Fibroblast of skin of scalp (primary cell): ENCODE measurements around the gene COL23A1.
A peak's percentile ranks its signal among the peaks of the same experiment; 100 is the strongest.

Experiments
- DNase-seq: peaks from one replicate; pipeline ENCODE4 v3.0.0-alpha.2; 2013

COL23A1 gene

DNA sequence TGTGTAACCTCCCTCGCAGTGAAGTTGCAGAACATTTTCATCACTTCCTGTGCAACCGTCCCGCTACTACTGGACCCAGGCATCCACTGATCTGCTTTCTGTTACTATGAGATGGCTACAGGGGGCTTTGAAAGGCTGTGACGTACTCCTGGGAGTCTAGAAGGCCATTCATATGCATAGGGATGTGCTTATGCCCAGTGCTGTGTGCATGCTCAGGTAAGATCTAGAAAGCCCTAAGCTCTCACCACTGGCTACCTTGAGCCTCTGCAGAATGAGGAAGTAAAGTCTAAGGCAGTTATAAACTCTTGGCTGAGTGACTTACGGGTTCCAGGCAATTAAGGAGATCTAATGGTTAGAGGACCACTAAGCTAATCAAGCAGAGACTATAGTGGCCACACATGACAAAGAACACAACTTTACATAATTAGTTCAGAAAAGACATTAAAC lies 374.1 kb downstream of the COL23A1 start:
- no peak for DNase-seq

DNA sequence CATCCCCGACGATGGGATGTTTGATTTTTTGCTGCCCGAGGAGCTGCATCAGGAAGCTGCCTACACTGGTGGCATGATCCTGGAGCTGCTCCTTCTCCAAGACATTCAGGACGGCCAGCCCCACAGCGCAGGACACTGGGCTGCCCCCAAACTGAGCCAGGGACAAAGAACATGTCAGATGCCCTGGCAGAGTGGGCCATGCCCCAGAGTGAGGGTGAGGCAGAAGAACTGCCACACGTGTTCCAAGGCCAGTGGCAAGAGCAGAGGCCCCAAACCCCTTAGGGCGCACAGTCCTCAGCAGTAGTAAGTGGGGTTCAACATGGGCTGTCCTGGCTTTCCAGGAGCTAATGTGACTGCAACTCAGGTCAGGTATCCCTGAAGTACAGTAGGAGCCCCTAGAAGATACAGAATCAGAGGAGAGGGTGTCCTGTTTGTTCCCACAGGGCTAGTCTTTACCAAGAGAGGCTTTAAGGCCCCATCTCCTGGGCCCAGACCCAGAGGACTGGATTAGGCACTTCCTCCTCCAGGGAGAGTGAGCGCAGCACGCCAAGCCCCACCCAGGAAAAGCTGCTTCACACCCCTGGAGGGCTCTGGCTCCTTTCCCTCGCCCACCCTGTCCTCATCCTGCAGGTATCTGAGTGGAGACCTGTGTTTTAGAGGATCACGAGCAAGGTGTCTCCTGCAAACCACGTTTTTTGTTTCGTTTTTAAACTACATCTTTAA lies 374.8 kb downstream of the COL23A1 start:
- no peak for DNase-seq

- no peak for DNase-seq
Observed at GRCh38 chr5:178214160-178214803, 375.9 kb downstream of the COL23A1 start.

- DNase-seq = no peak
Observed at GRCh38 chr5:178213748-178214151, 376.4 kb downstream of the COL23A1 start.

DNA sequence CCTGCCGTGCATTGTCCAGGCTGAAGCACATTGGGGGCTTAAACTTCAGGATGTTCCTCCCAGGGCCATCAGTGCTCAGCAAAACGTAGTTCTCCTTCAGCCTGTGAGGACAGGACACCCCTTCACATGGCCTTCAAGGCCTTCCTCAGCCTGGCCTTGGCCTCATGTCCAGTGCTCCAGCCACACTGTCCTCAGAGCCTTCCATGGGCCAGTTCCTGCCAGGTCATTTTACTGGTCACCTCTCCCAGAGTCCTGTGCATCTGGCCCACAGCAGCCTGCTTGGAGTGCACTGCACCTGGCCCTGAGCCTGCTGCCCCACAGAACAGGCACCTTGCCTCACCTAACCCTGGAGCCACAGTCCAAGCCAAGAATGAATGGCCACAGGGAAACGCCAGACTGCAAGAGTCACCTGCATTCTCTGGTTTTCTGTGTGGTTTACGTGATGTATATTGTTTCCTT lies 377.2 kb downstream of the COL23A1 start:
- no peak for DNase-seq

DNA sequence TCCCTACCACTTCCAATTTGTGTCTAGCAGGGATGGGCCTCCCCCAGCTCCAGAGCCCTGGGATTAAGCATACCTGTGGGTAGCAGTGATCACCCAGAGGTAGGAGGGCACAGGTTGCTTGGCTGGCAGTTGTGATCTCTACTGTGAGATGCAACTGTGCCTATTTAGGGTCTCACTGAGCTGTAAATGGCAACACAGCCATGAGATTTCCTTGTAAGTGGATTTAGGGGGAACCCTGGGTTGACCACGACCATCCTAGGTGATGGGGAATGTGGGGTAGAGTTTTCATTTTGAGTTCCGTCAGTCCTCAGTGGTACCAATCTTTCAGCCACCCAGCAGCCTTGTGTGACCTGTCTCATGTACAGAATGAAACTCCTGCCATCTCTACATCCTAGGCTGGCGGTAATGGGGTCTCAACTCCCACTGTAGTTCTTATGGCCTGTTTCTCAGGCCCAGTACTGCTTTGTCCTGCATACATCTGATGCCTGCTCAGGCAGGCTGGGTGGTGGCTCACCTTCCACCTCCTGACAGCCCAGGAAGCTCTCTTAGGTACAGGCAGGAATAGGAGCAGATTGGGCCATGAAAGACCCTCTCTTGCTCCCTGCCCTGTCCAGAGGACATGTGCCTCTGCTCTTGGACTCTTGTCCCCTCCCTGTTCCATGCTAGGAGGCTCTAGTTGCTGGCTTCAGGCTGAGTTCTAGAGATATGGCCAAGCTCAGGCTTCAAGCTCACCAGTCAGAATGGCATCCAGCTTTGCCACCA lies 377.8 kb downstream of the COL23A1 start:
- DNase-seq = no peak

GRCh38 chr5:178211095-178212048 lies 378.8 kb downstream of the COL23A1 start:
- DNase-seq = no peak

- no peak for DNase-seq
Observed at GRCh38 chr5:178210686-178211085, 379.5 kb downstream of the COL23A1 start.

GRCh38 chr5:178210073-178210535 lies 380.1 kb downstream of the COL23A1 start:
- DNase-seq = no peak

GRCh38 chr5:178209334-178210072 lies 380.7 kb downstream of the COL23A1 start:
- DNase-seq = no peak

- no peak for DNase-seq
Observed at GRCh38 chr5:178208540-178209227, 381.5 kb downstream of the COL23A1 start.

- DNase-seq = no peak
Observed at GRCh38 chr5:178207917-178208280, 382.3 kb downstream of the COL23A1 start.

DNA sequence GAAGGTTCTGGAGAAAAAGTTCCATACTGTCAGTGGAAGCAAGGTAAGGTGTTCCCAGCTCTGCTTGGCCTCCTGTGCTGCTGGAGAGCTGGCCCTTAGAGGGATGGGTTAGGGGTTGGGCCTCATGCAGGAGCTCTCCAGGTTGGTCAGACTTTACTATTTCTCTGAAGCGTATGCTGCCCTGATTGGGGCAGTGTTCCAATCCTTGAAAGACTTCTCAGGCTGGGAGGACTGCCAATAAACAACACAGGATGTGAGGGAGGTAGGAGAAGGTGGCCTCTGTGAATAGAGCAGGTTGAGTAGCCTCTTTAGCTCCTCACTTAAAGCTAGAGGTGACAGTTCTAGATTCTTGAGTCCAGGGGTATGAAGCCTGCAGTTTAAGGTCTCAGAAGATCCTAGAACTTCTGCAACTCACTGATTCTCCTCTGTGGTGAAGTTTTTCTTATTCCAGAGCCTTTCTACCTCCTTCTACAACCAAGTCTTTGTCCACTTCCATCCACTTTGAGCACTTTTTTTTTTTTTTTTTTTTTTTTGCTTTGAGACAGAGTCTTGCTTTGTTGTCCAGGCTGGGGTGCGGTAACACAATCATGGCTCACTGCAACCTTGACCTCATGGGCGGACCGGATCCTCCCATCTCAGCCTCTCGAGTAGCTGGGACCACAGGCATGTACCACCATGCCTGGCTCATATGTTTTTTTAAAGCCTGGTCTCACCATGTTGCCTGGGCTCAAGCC lies 382.8 kb downstream of the COL23A1 start:
- no peak for DNase-seq

GRCh38 chr5:178206166-178207101 lies 383.8 kb downstream of the COL23A1 start:
- no peak for DNase-seq

DNA sequence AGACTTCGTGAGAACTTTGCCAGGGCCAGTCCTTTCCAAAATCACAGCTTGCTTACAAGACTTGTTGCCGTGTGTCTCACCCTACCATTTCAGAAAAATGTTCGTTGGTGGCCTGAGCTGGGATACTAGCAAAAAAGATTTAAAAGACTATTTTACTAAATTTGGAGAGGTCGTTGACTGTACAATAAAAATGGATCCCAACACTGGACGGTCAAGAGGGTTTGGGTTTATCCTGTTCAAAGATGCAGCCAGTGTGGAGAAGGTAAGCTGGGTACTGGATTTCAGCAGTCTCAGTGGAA lies 384.5 kb downstream of the COL23A1 start:
- DNase-seq = no peak

- peak; percentile 79 for DNase-seq
Observed at GRCh38 chr5:178204935-178205748, 385.1 kb downstream of the COL23A1 start.

- DNase-seq = peak; percentile 96
Observed at GRCh38 chr5:178204182-178204934, 385.8 kb downstream of the COL23A1 start, which contains the start of gene HNRNPAB. HNRNPAB (plus strand) TSS chr5:178204533; CDS start chr5:178204838, 305 bp downstream.
